MM.1S (cell line): Measurements from ENCODE around the gene PER1.

Source experiments
- DNase-seq: peaks from one replicate; pipeline ENCODE4 v3.0.0-alpha.2; 2015
- H2AFZ ChIP-seq: fragments of 300-600 bp; sonication (generic); 2 replicates; pipeline ENCODE4 v1.6.0; 2016; ENCODE audit warnings: antibody characterized with exemption, low read length
- H3F3A ChIP-seq: fragments of 300-600 bp; sonication (generic); 2 replicates; pipeline ENCODE4 v1.6.1; 2016; ENCODE audit warnings: mild to moderate bottlenecking, antibody characterized with exemption, low read length, moderate library complexity, mixed read lengths; ENCODE audit not compliant: insufficient read depth
- H3K27ac ChIP-seq: fragments of 300-600 bp; sonication (generic); 2 replicates; pipeline ENCODE4 v1.5.1; 2016; ENCODE audit warnings: mild to moderate bottlenecking, low read length
- H3K27me3 ChIP-seq: fragments of 300-600 bp; sonication (generic); replicated peaks from 2 replicates; pipeline ENCODE4 v1.6.0; 2016; ENCODE audit warnings: low read length; ENCODE audit not compliant: insufficient read depth
- H3K36me3 ChIP-seq: fragments of 300-600 bp; sonication (generic); replicated peaks from 2 replicates; pipeline ENCODE4 v1.6.1; 2016; ENCODE audit warnings: mild to moderate bottlenecking, low read length, mixed read lengths; ENCODE audit not compliant: insufficient read depth
- H3K4me1 ChIP-seq: fragments of 300-600 bp; sonication (generic); 2 replicates; pipeline ENCODE4 v1.6.1; 2016; ENCODE audit warnings: low read length, mixed read lengths
- H3K4me2 ChIP-seq: fragments of 300-600 bp; sonication (generic); 2 replicates; pipeline ENCODE4 v1.6.0; 2016; ENCODE audit warnings: low read depth, low read length
- H3K4me3 ChIP-seq: fragments of 300-600 bp; sonication (generic); 2 replicates; pipeline ENCODE4 v1.5.1; 2016; ENCODE audit warnings: low read length, mixed read lengths
- H3K79me2 ChIP-seq: fragments of 300-600 bp; sonication (generic); 2 replicates; pipeline ENCODE4 v1.6.1; 2016; ENCODE audit warnings: mixed run types, low read length, mixed read lengths
- H3K9ac ChIP-seq: fragments of 300-600 bp; sonication (generic); 2 replicates; pipeline ENCODE4 v1.6.1; 2016; ENCODE audit warnings: low read length, mixed read lengths
- H3K9me2 ChIP-seq: fragments of 300-600 bp; sonication (generic); replicated peaks from 2 replicates; pipeline ENCODE4 v1.6.1; 2016; ENCODE audit warnings: mild to moderate bottlenecking, low read length, mixed read lengths; ENCODE audit not compliant: insufficient read depth
- H3K9me3 ChIP-seq: fragments of 300-600 bp; sonication (generic); replicated peaks from 2 replicates; pipeline ENCODE4 v1.6.1; 2016; ENCODE audit warnings: mild to moderate bottlenecking, low read length, mixed read lengths; ENCODE audit not compliant: insufficient read depth
- H4K20me1 ChIP-seq: fragments of 300-600 bp; sonication (generic); 2 replicates; pipeline ENCODE4 v1.6.1; 2016; ENCODE audit warnings: mild to moderate bottlenecking, low read length, moderate library complexity, mixed read lengths; ENCODE audit not compliant: insufficient read depth
- CTCF ChIP-seq: fragments of 300-600 bp; sonication (generic); IDR thresholded peaks from 2 replicates; pipeline ENCODE4 v1.5.1; 2016; ENCODE audit warnings: antibody characterized with exemption, low read length, mixed read lengths
- EZH2 ChIP-seq: fragments of 300-600 bp; sonication (generic); optimal IDR thresholded peaks from 2 replicates; pipeline ENCODE3; 2017; ENCODE audit warnings: low read depth, mild to moderate bottlenecking, antibody characterized with exemption, low read length, mixed read lengths
- EZH2phosphoT487 ChIP-seq: fragments of 300-600 bp; sonication (generic); IDR thresholded peaks from 2 replicates; pipeline ENCODE4 v1.6.1; 2018; ENCODE audit warnings: antibody characterized with exemption, low read length

The PER1 gene

GRCh38 chr17:8159032-8159400, 6.8 kb upstream of the PER1 start:
- Histone ChIP-seq H2AFZ (no peak overlapping the region), H4K20me1 (no peaks in the 10 kb centered on the region), H3K36me3 (no peaks in the 10 kb centered on the region), H3K4me2 (no peak overlapping the region), H3F3A (peaks cover 26% of the 10 kb centered on the region), H3K4me1 (peaks cover 23% of the 10 kb centered on the region), H3K4me3 (no peak overlapping the region), H3K27me3 (no peaks in the 10 kb centered on the region), H3K9me3 (no peaks in the 10 kb centered on the region), H3K9me2 (no peaks in the 10 kb centered on the region), H3K27ac (no peak overlapping the region), H3K79me2 (peaks cover 38% of the 10 kb centered on the region), H3K9ac (no peak overlapping the region)
- TF ChIP-seq EZH2 = no peak
- TF ChIP-seq CTCF = no peak
- TF ChIP-seq EZH2phosphoT487 = no peak
- DNase-seq = no peak

- peak; percentile 85 for DNase-seq
- Histone ChIP-seq H4K20me1 (no peaks in the 10 kb centered on the region), H3K27me3 (no peaks in the 10 kb centered on the region), H3K4me2 (peak overlapping the region; percentile 46; the same call in 1 of the 2 replicates), H3K9me2 (no peaks in the 10 kb centered on the region), H3K27ac (peak overlapping the region; percentile 59; the same call in 1 of the 2 replicates), H3K36me3 (no peaks in the 10 kb centered on the region), H3K4me1 (peaks cover 18% of the 10 kb centered on the region), H3K9ac (peak overlapping the region; percentile 12; the same call in 1 of the 2 replicates), H2AFZ (no peak overlapping the region), H3K4me3 (no peak overlapping the region), H3K79me2 (peaks cover 38% of the 10 kb centered on the region), H3F3A (peaks cover 26% of the 10 kb centered on the region), H3K9me3 (no peaks in the 10 kb centered on the region)
- no peak for TF ChIP-seq EZH2
- TF ChIP-seq CTCF = peak; percentile 83
Observed at GRCh38 chr17:8158267-8159031, 6.2 kb upstream of the PER1 start.

DNA sequence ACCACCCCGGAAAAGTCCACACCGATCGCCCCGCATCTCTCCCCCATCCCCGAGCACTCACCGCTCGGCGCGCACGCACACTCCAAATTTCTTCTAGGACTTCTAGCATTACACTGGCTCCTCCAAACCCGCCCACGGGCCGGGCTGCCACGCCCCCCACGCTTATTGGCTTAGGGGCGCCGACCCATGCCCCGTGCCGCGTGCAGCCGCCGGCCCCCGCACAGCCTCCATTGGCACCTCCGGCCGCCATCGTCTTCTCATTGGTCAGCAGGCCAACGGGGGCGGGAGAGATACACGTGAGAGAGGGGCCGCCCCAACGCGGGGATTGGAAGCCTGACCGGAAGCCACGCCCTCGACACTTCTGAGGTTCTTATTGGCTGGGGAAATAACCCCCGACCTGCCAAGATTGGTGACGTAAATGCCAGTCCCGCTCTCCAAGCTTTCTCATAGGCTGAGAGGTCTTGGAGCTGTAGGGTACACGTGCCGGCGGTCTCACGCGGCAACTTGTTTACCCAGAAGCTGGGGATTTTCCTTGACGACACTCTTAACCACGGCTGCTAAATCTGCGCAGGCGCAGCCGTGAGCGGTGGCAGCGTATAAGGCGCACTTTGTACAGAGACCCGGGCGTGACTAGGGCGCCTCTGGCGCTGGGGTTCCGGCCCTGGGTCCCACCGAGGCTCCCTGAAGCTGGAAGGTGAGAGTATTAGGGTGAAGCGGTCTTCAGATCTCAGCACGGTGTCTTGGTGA, 4.2 kb upstream of the PER1 start:
- H3K36me3 ChIP-seq = no peaks in the 10 kb centered on the region
- peak; percentile 100 for DNase-seq
- TF ChIP-seq EZH2phosphoT487 = no peak
- no peak for TF ChIP-seq EZH2
- no peak for TF ChIP-seq CTCF
- peaks cover 24% of the 10 kb centered on the region for H3F3A ChIP-seq
- H3K27ac ChIP-seq = peak overlapping the region; percentile 86
- H3K27me3 ChIP-seq = no peaks in the 10 kb centered on the region
- no peaks in the 10 kb centered on the region for H3K9me3 ChIP-seq
- peak overlapping the region; percentile 67 for H2AFZ ChIP-seq
- no peaks in the 10 kb centered on the region for H4K20me1 ChIP-seq
- H3K4me1 ChIP-seq = peaks cover 16% of the 10 kb centered on the region
- no peaks in the 10 kb centered on the region for H3K9me2 ChIP-seq
- peak overlapping the region; percentile 75 for H3K4me3 ChIP-seq
- peak overlapping the region; percentile 91 for H3K9ac ChIP-seq
- H3K4me2 ChIP-seq = peak overlapping the region; percentile 100
- H3K79me2 ChIP-seq = peaks cover 27% of the 10 kb centered on the region
